ENCODE data around the gene TRIP12.
A peak's percentile ranks its signal among the peaks of the same experiment; 100 is the strongest.
"Not testable (repeated sequence)": the region's sequence is repeated elsewhere in the genome, so short reads cannot be mapped to it uniquely, and the experiment has no call there.

Gene TRIP12

GRCh38 chr2:229921892-229922448, at the start of gene TRIP12:
Gene TRIP12 (minus strand): TSS chr2:229922009. CDS start chr2:229880079, 41,930 bp downstream.
- in situ Hi-C loops (cut with MboI; ENCODE audit: low pct_unique_long_range_greater_than_20kb, low sequenced_read_pairs): no loop called here

DNA sequence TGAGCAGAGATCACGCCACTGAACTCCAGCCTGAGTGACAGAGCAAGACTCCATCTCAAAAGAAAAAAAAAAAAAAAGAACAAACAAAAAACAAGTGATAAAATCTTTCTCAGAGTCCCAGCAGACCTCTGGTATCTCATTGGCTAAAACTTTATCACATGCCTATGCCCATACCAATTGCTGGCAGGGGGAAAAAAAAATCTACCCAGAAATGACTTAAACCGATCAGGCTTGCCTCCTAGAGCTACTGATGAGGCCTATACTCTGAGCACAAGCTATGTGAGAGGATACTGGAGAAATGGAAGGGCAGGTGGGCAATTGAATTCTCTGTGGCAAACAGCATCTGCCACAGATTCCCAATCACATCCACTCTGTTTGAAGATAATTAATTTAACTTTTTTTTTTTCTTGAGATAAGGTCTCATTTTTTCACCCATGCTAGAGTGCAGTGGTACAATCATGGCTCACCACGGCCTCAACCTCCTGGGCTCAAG, 49.5 kb upstream of the TRIP12 start:
- no peak for DNase-seq
- in situ Hi-C loops (cut with MboI; ENCODE audit: low pct_unique_long_range_greater_than_20kb, low sequenced_read_pairs): no loop called here

More at GRCh38 chr2:229921892-229922448, at the start of gene TRIP12:
- peak; percentile 96 for DNase-seq

DNA sequence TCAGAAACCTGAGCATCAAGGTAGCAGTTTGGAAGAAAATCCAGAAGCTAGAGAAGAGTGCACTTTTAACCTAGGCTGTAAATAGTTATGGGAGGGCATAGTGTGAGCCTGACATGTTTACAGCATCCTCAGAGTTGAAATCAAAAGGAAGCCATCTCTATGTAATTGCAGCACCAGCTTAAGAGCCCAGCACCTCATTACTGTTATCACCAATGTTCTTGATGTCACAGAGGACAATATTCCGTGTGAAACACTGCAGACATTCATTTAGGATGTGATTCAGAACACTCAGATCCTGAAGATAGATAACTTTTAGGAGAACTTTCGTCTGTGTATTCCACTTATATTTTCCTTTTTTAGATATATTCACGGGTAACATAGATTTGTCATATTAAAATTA, 48.6 kb upstream of the TRIP12 start:
- in situ Hi-C loops (cut with MboI; ENCODE audit: low pct_unique_long_range_greater_than_20kb, low sequenced_read_pairs): no loop called here

DNA sequence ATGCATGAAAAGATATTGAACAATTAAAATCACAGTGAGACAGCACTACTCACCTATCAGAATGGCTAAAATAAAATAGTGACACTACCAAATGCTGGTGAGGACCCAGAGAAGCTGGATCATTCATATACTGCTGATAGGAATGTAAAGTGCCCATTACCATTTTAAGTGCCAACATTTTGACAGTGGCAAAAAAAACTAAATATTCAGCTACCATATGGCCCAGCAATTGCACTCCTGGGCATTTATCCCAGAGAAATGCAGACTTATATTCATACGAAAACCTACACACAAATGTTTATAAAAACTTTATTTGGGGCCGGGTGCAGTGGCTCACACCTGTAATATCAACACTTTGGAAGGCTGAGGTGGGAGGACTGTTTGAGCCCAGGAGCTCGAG, 48.1 kb upstream of the TRIP12 start:
- in situ Hi-C loops (cut with MboI; ENCODE audit: low pct_unique_long_range_greater_than_20kb, low sequenced_read_pairs): no loop called here
- DNase-seq: no peak

More for the DNA sequence above, 48.6 kb upstream of the TRIP12 start:
- no peak for DNase-seq

GRCh38 chr2:229963596-229963995, 41.8 kb upstream of the TRIP12 start:
- DNase-seq; in situ Hi-C loops (cut with MboI; ENCODE audit: low pct_unique_long_range_greater_than_20kb, low sequenced_read_pairs): not testable (repeated sequence)

DNA sequence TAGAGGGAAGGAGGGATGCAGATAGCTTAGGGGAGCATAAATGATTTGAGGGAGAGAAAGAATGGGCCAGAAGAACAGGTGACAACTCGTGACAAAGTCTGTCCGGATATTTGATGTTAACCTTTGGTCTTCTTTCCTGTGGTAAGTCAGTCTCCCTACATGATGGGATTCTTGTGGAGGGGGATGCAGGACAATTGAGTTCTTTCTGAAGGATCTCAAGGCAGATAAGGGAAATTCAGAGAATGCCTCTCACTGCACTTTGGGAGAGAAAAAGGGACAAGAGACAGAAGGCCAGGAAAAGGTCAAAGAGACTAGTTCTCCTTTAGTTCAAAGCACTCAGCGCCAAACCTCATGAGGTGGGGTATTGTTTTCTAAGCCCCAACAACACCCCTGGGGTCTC, 34.7 kb upstream of the TRIP12 start:
- in situ Hi-C loops (cut with MboI; ENCODE audit: low pct_unique_long_range_greater_than_20kb, low sequenced_read_pairs): no loop called here
- DNase-seq: no peak

DNA sequence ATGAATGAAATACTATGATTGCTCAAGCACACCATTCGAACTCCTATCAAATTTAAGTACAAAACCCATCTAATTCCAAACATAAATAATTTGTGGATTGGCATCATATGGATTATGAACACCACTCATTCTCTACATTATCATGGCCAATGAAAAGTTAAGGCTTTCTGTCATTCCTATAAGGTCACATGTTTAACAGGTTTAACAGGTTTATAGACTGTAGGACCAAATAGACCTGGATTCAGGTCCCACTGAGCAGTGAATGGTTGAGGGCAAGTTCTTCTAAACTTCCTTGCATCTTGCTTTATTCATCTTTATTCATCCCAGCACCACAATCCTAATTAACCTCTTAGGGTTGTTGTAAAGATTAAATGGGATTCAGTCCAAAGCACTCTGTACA, 33.9 kb upstream of the TRIP12 start:
- in situ Hi-C loops (cut with MboI; ENCODE audit: low pct_unique_long_range_greater_than_20kb, low sequenced_read_pairs): no loop called here
- no peak for DNase-seq

DNA sequence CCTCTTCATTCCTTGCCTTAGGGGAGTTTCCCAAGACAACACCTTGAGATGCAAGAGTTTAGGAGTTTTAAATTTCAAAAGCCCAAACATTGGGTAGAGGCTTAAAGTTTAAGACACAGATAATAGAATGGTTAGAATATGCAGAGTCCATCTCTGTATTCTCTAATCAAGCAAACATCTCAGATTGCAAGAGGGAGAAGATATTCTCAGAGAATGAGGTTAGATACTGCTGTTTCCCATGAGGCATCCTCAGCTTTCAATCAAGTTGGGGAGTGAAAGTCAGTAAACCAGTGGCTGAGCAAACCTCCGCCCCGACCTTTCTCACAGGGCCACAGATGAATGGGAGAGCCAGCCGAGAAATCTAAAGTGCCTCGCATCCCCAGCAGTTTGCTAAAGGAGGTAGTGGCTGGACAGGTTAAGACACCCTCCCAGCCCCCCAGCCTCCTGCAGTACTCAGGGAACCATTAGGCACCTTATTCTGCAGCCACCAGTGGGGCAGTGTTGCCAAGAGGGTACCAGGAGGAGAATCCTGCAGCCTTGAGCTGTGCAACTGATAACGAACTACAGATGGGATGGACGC, 30.5 kb upstream of the TRIP12 start:
- in situ Hi-C loops (cut with MboI; ENCODE audit: low pct_unique_long_range_greater_than_20kb, low sequenced_read_pairs): no loop called here
- no peak for DNase-seq

GRCh38 chr2:229947544-229947943, 25.7 kb upstream of the TRIP12 start:
- in situ Hi-C loops (cut with MboI; ENCODE audit: low pct_unique_long_range_greater_than_20kb, low sequenced_read_pairs): no loop called here
- DNase-seq: no peak

DNA sequence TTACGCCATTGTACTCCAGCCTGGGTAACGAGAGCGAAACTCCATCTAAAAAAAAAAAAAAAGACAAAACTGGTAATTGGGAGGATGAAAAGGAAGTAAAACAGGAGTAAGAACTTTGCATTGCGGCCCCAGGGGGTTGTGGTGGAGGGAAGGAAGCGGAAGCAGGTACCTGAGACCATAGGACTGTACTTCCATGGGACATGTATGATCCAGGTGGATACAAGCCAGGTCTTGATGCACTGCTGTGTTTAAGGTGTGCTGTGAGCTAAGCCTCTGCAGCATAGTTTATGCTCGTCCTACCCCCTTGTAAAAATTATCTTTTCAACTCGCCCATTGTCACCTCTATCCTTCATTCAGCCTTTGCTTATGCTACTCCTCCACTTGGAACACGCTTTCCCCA, 24.2 kb upstream of the TRIP12 start:
- DNase-seq: no peak
- in situ Hi-C loops (cut with MboI; ENCODE audit: low pct_unique_long_range_greater_than_20kb, low sequenced_read_pairs): no loop called here

GRCh38 chr2:229943770-229944449, 22.1 kb upstream of the TRIP12 start:
- in situ Hi-C loops (cut with MboI; ENCODE audit: low pct_unique_long_range_greater_than_20kb, low sequenced_read_pairs): no loop called here
- DNase-seq: peak; percentile 91

- in situ Hi-C loops (cut with MboI; ENCODE audit: low pct_unique_long_range_greater_than_20kb, low sequenced_read_pairs): no loop called here
- DNase-seq: no peak
Observed at GRCh38 chr2:229943171-229943570, 21.4 kb upstream of the TRIP12 start.

GRCh38 chr2:229942671-229943070, 20.9 kb upstream of the TRIP12 start:
- DNase-seq: no peak
- in situ Hi-C loops (cut with MboI; ENCODE audit: low pct_unique_long_range_greater_than_20kb, low sequenced_read_pairs): no loop called here

GRCh38 chr2:229937537-229937936, 15.7 kb upstream of the TRIP12 start:
- DNase-seq: no peak
- in situ Hi-C loops (cut with MboI; ENCODE audit: low pct_unique_long_range_greater_than_20kb, low sequenced_read_pairs): no loop called here

DNA sequence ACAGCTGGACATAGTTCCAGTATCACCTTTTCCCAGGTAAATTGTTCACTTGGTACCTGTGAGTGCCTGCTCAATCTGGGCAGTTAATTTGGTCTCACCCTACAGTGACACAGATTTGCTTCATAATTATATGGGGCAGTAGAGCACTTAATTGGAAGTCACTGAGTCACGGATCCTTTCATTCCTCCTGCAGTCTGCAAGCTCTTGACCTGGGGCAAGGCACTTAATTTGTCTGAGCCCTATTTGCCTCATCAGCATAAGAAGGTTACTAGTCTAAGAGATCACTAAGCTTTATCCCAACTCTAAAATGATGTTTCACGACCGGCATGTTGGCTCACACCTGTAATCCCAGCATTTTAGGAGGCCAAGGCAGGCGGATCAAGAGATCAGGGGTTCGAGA, 9.4 kb upstream of the TRIP12 start:
- no peak for DNase-seq
- in situ Hi-C loops (cut with MboI; ENCODE audit: low pct_unique_long_range_greater_than_20kb, low sequenced_read_pairs): no loop called here

DNA sequence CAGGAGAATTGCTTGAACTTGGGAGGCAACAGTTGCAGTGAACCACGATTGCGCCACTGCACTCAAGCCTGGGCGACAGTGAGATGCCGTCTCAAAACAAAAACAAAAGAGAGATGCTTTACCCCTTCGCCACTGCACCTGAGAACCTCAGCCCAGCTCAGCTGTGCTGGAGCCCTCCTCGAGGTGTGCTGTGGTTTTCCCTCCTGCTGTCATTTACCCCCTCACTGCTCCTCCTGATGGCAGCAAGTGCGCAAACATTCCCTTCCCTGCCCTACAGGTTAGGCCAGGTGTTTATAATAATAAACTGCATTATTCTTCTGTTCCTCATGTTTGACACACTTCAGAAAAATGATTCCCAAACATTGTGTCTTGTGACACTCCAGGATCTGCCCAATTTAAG, 8.8 kb upstream of the TRIP12 start:
- no peak for DNase-seq
- in situ Hi-C loops (cut with MboI; ENCODE audit: low pct_unique_long_range_greater_than_20kb, low sequenced_read_pairs): no loop called here

DNA sequence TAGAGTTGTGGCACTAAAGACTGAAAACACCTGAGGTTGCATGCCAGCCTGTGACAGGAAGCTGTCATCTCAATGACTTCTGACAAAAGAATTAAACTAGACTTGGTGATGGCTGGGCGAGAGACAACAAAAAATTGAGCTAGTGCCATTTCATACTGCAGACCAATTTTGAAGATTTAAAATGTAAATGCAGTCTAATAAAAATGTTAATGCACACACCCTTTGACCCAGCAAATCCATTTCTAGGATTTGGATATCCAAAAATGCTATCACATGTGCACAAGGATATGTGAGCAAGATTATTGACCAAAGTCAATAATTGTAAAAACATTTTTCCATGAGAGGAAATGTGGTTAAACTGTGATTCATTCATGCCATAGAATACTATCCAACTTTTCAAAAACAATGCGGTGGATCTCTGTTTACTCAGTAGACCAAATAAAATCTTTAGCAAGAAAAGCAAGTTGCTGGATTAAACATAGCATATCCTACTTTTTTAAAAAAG, 6.1 kb upstream of the TRIP12 start:
- no peak for DNase-seq
- in situ Hi-C loops (cut with MboI; ENCODE audit: low pct_unique_long_range_greater_than_20kb, low sequenced_read_pairs): no loop called here

DNA sequence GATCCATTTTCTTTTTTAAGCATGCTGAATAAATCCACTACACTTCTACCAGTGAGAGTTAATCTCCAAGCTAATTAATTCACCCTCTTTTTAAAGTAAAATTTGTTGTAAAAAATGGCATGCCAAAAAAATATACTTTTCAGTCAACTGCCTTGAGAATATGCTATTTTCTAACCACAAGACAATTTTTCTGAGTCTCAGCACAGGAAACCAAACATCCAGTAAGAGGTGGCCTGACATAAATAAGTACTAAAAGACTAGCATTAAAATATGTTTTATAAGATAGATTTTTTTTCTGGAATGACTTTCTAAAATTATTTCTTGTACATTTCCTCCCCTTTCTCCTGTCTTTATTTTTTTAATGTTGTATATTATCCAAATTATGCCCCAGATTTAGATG, 3.4 kb upstream of the TRIP12 start:
- in situ Hi-C loops (cut with MboI; ENCODE audit: low pct_unique_long_range_greater_than_20kb, low sequenced_read_pairs): no loop called here
- no peak for DNase-seq

DNA sequence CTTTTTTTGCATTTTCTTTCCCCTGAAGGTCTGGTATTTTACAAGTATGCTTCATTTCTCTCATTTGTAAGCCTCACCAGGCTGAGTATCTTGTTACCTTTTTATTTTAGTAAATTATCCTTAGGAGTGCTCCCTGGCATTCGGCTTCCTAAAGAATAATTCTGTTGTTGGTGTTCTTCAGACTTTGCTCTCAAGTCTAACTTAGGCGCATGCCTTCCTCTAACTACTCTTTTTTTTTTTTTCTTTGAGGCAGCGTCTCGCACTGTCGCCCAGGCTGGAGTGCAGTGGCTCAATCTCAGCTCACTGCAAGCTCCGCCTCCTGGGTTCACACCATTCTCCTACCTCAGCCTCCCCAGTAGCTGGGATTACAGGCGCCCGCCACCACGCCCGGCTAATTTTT, 2.7 kb upstream of the TRIP12 start:
- in situ Hi-C loops (cut with MboI; ENCODE audit: low pct_unique_long_range_greater_than_20kb, low sequenced_read_pairs); DNase-seq: not testable (repeated sequence)

Data from KBM-7 (cell line).